GM18507 (cell line): ENCODE measurements around the gene VDAC1.

ENCODE experiments used
- DNase-seq: peaks from one replicate; pipeline ENCODE4 v3.0.0; 2011; ENCODE audit warnings: low read depth; ENCODE audit not compliant: insufficient read length; ENCODE audit errors: extremely low spot score
- FAIRE-seq: peaks from 2 replicates; lab custom pipeline; 2011; peaks lifted over from hg19 to GRCh38; lab: Jason Lieb, UNC

VDAC1 gene

DNA sequence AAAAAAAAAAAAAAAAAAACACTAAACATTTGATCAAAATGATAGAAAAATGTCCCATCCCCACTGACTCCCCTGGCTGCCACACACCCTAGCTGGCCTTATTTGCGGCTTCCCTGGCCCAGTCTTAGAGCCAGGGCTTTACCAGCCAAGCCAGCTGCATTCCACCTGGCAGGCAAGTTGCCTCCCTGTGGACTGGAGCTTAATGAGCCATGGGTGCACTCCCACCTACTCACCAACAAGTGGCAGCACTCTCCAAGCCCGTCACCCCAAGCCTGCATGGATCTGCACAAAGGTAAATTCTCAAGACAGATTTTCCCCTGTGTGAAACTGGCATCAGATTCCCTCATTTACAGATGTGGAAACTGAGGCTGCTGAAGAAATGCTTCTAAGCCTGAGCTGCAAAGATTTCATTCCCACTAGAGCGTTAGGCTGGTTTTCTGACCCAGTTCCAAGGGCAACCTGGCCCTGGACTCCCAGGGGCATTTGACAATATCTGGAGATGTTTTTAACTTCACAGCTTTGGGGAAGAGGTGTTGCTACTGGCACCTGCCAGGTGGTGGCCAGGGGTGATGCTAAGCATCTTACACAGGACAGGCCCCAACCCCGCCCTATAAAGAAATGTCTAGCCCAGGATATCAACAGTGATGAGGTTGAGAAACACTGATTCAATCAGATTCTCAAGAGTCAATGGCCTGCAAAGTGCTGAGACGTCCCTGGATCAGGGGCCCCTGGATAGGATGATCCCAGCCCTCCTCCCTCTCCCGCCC lies 21.9 kb upstream of the VDAC1 start:
- FAIRE-seq (peak; percentile 73), DNase-seq (no peak)

DNA sequence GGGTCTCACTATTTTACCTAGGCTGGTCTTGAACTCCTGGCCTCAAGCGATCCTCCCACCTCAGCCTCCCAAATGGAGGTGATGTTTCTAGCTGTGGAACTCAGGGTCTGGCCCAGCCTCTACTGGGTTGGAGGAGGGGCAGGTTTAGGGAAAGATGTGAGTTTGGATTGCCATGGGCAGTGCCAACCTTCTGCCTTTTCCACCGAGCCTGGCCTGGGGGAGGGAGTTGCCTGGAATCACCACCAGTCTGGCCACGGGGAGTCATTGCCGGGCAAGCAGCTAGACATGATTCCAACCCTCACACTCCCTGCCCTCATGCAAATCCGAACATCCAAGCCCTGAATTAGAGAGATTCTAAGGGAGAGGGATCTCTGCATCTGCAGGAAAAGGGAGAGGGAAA lies 21.0 kb upstream of the VDAC1 start:
- FAIRE-seq (no peak), DNase-seq (no peak)

DNA sequence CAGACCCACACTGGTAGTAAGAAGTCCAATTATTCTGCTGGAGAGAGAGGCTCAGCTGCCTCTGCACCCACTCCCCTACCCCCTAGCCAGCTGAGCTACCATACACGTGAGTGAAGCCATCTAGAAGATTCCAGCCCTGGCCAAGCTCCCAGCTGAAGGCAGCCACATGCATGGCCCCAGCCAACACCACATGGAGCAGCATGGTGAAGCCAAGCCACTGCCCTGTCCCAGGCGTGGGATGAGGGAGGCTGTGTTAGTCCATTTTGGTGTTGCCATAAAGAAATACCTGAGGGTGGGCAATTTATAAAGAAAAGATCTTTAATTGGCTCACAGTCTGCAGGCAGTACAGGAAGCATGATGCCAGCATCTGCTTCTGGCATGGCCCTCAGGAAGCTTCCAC lies 20.0 kb upstream of the VDAC1 start:
- FAIRE-seq (no peak), DNase-seq (no peak)

DNA sequence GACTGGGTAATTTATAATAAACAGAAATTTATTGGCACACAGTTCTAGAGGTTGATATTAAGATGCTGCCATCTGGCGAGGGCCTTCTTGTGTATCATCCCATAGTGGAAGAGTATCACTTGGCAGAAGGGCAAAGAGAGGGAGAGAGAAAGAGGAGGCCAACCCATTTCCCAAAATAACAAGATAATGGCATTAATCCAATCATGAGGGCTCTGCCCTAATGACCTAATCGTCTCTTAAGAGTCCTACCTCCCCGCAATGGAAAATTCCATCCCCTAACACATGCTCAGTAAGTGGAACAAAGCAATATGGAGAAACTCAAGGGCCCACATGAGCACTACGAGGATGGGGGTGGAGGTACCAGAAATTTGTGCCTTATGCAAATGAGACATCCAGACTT lies 17.6 kb upstream of the VDAC1 start:
- no peak for DNase-seq
- FAIRE-seq: no peak

DNA sequence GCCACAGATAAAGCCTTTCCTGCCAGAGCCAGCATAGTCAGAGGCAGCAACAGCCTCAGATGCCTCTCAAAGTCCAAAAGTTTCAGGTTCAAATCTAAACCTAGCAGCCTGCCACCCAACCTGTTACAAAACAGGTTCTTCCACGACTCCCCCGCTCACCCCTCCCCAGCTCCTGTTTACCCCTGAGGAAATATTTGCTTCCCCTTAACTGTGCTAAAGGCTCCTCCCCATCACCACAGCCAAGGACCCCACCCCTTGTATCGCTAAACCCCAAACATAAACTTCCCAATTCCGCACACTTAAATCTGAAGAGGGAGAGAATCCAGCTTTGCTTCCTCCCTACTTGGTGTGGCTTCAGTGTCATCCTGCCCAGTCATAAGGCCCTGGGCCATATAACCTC lies 15.4 kb upstream of the VDAC1 start:
- no peak for FAIRE-seq

DNA sequence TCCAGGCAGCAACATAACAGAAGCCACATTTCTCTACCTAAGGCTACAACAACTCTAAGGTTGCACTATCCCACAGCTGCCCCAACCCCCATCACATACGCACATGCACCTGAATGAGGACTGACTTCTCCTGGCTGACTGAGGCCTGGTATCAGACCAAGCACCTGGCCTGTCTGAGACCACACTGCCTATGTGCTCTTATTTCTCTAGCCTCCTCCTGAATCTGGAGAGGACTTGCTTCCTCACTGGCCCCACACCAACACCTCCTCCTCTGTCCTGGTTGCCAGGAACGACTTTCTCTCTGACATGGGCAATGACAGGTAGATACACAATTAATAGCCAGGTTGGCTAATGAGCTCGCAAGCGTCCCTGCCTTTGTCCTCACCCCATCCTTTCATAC lies 14.9 kb upstream of the VDAC1 start:
- no peak for DNase-seq
- no peak for FAIRE-seq

More for the DNA sequence above, 15.4 kb upstream of the VDAC1 start:
- no peak for DNase-seq

DNA sequence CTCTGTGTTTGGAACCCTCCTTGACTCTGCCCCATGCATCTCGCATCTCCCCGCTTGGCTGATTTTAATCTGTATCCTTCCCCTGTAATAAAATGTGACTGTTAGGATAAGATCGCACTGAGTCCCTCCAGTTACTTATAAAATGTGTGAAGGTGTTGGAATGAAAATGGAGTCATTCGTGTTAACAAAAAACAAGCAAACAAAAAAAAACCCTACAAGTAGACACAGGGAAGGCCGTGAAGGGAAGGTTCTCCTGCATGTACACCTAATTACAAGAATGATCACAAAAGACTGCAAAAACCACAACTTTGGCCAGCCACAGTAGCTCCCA lies 14.2 kb upstream of the VDAC1 start:
- DNase-seq (no peak), FAIRE-seq (no peak)

DNA sequence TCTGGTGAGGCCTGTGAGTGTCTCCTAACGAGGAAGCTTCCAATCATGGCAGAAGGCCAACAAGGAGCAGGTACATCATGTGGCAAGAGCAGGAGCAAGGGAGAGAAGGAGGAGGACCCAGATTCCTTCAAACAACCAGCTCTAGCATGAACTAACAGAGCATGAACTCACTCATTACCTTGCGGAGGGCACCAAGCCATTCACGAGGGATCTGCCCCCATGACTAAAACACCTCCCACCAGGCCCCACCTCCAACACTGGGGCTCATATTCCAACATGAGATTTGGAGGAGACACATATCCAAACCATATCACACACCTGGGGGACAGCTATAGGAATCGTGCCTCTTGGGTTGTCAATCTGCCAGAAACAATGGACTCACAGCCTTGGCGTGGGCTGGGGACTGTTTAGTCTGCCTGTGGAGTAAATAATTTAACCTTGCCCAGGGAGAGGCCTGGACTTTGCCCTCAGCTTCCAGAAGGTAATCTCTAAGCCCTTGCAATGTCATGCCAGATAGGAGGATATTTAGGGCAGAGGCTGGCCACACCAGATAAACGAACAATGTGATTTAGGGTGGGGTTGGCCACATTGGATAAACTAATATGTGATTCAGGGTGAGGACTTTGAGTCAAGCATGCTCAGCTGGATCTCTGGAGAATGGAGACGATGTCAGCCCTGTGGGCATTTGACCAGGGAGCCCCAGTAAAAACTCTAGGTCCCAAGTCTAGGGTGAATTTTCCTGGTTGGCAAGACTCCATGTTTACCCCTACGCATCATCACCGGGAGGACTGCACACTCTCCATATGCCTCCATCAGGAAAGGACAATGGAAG lies 13.6 kb upstream of the VDAC1 start:
- FAIRE-seq (no peak), DNase-seq (no peak)

DNA sequence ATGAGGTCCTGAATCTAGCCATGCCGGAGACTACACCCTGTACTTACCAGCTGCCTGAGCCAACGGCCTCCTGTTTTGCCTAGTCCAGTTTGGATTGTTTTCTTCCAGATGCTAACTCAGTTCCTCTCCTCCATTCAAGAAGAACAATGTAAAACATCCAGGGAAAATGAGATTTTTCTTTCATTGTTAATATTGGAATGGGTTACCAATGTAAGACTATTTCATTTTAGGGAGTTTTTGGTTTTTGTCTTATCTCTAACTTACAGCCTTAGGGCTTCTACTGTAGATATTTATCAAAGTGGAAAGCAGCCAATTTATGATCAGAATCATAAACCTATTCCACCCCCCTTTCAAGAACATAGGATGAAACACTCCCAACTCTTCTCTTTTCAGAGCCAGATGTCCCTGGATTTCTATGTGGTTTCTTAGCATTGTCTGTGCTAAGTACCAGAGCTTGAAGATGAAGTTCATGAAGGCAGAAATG lies 3.5 kb upstream of the VDAC1 start:
- no peak for FAIRE-seq
- DNase-seq: no peak

DNA sequence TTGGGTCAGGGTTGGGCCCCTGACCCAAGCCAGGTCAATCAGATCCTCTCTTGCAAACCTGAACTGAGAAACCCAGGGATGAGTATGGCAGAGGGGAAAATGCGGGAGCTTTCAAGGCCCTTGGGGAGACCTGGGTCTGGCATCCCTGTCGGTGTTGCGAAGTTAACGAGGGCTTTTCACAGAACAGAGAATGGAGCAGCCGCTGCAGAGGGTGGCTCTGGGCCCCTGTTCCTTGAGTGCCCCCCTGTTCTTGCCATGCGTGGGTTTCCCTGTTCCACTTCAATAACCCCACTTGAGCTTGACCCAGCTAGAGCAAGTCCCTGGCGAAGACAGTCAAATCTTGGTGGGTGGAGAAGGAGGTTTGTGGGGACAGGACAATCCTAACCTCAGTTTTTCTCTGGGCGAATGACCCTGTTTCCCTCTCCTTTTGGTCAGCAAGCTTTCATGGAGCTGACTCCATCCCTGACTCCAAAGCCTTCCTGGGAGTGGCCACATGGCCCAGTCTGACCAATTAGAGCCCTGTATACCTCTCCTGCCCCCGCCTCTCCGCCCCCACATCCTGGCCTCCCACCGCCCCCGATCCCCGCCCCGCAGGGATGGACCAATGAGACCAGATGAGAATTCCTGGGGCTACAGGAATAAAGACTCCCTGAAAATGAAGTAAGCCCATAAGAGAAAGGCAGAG lies 2.9 kb upstream of the VDAC1 start:
- no peak for FAIRE-seq

DNA sequence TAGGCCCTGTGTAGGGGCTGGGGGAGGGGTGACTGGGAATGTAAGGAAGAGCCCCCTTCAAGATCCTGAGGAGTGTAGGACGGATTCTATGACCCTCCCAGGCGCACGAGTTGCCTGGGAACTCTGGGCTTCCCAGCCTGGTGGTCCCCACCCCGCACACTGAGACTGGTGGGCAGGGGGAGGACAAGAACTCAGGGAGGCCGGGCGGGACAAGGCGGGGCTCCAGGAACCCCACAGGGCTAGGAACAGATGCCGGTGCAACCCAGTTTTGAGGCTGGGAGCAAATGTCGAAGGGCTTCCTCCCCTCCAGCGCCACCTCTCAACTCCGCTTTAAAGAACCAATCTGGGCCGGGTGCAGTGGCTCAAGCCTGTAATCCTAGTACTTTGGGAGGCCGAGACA lies 1.3 kb upstream of the VDAC1 start:
- no peak for DNase-seq
- FAIRE-seq: no peak

More for the DNA sequence above, 2.9 kb upstream of the VDAC1 start:
- no peak for DNase-seq

DNA sequence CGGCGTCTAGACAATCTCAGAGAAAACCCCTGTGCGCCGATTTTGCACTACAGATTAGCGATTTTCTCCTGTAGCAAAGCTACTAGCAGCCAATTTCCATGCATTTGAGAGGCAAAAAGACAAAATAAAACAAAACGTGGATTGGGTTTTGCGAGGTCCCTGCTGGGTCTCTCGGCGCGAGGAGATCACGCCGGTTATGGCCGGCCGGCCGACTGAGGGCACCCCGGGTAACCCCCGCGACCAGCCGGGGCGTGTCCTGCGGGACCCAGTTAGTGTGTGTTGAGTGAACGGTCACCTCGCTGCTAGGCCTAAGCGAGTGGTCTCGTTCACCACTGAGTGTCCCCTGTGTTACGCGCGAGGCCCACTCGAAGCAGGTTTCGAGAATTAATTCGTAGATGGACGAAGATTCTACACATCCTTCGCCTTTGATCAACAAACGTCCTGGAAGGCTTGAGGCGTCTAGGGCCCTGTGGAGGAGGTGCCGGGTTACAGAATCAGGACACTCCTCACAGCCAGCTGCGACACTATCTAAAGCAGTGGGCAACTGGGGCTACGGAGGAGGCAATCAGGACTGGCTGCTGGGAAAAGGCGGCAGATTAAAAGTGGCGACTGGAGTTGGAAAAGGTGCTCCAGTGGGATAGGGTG lies 764 bp upstream of the VDAC1 start:
- no peak for FAIRE-seq

DNA sequence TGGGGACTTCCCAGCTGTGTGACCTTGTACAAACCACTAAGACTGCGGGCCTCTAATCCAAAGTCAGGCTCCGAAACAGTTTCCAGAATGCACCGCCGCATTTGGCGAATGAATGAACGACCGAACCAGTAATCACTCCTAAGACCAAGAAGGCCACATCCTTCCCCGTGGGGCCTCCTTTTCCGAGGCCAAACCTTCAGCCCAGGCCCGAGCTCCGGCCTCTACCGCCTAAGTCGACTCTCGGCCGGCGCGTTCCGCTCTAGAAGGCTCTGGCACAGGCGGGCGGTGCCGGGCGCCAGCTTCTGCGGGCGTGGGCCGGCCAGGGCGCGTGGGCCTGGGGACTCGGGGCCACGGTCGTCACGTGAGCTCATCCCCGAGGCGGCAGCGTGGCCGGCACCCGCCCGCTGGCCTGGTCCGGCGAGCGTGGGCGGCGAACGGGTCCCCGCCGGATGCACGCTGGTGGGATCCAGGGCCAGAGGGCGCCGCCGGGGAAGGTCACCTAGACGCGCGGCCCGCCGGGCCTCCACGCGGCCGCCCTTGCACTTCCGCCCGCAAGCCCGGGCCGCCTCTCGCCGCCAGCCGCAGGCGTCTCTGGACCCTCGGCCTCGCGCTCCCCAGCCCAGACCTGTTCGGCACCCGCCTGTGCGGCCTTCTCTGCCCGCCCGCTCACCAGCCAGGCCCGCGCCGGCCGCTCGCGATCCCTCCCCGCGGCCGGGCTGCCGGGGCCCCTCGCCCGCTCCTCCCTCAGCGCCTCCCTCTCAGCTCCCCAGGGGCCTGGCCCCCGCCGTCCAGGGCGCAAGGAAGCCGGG lies 754 bp downstream of the VDAC1 start:
- FAIRE-seq (no peak), DNase-seq (peak; percentile 54)

More for the DNA sequence above, 764 bp upstream of the VDAC1 start:
- no peak for DNase-seq

DNA sequence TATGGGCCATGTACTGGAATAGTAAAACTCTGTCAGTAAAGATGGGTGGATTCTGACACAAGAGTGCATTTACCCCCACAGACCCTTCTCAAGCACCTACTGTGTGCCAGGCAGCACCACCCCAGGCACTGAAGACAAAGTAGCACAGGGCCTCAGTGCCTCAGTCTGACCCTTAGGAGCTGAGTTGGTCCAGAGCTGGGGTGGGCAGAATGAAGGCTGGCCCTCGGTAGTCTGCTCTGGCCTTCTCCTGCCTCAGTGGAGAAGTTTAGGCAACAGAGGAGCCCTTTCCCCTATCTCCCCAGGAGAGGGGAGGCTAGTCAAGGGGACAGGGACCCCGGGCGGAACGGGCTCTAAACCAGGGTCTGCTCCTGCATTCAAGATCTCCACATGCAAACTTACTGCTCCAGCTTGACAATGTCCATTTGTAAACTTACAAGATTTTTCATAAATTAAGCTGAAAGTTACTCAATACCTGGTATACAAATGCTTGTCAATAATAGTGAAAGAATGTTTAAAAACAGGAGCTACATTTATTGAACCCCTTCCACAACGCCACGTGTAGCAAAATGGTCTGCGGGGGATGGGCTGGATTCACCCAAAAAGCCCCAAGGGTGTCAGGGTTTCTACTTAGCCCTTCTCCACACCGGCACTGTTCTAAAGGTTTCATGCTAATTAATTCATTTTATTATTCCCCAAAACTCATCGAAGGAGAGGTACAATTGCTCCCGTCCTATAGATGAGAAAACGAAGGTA lies 1.5 kb downstream of the VDAC1 start:
- no peak for DNase-seq
- FAIRE-seq: no peak

DNA sequence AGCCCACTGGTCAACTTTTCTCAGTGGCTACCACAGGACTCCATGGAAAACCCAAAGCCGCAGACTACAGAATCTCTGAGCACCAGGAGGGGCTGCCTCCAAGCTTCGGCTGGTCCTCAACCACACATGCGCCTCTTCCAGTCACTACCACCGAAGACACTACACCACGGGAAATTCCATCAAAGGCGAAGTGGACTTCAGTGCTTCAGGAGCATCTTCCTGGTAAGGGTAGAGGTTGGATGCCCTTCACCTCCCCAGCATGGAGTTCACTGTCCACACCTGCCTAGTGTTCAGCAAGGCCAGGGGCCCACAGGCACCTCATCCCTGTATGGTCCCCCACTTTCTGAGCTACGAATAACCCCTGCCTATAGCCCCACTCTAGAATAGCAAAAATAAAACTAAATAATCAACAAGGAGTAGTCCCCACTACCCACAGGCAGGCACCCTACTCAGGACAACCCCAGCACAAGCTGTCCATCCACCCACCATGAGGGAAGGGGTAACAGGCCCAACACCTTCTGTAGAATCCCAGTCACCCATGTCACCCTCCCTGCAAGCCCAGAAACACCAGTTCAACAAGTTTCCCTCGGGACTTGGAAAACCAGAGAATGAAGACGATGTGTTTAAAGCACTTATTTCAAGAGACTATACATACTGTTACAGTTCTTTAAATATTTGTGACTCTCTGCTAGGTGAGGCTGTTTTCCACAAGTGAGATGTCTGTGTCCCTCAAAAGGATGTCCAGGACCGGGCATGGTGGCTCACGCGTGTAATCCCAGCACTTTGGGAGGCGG lies 2.6 kb downstream of the VDAC1 start:
- FAIRE-seq (no peak), DNase-seq (no peak)

DNA sequence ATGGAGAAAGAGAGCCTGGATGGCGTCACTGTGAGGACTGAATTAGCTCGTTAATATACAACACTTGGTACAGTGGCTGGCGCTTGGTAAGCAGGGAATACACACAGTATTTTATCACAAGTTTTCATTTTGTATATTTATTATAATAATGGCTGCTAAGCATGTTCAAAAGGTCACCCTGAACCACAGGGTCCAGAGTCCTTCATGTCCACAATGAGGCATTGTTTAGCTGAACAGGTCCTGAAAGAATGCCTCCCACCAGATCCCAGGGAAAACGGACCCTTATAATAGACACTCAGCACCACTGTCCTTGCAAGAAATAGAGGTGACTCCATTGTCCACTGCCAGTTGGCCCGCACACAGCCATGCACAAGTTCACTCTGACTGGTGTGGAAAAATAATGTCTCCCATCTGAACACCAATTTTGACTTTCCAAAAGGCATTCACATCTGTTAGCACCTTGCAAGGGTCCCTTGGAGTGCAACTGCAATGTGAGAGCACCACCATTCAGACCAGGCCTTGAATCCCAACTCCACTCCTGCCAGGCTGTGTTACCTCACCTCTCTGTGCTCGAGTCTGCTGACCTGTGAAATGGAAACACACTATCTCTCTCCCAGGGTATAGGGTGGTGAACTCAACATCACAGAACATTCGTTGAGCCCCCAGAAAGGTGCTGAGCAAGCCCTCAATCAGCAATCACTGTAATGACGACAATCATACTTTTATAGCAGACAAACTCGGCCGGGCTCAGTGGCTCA lies 3.9 kb downstream of the VDAC1 start:
- FAIRE-seq (no peak), DNase-seq (no peak)

DNA sequence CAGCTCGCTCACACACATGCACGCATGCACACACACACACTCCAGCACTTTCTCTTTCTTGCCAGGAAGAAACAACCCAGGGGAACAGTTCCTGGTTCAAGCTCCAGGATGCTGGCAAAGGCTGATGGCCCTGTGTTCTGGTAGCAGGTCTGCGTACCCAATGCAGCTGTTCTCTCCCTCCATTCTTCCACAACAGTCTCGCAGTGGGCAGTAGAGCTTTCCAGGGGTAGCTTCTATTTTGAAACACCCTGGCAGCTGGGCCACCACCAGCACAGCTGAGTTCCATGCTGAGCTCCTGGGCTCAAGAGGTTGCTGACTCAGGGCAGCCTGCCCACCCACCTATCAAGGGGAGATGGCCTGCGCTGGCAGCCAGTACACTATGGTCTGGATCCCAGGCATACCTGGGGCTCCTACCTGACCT lies 4.7 kb downstream of the VDAC1 start:
- DNase-seq (no peak), FAIRE-seq (no peak)
